Inferior parietal cortex (tissue), 1 donor: ENCODE measurements around the gene HEPHL1.
"Not testable (repeated sequence)": the region's sequence is repeated elsewhere in the genome, so short reads cannot be mapped to it uniquely, and the experiment has no call there.

Experiments
- DNase-seq: peaks from one replicate; pipeline ENCODE4 v3.0.0-alpha.2; 2016; ENCODE audit errors: extremely low spot score

HEPHL1 gene, protein sequence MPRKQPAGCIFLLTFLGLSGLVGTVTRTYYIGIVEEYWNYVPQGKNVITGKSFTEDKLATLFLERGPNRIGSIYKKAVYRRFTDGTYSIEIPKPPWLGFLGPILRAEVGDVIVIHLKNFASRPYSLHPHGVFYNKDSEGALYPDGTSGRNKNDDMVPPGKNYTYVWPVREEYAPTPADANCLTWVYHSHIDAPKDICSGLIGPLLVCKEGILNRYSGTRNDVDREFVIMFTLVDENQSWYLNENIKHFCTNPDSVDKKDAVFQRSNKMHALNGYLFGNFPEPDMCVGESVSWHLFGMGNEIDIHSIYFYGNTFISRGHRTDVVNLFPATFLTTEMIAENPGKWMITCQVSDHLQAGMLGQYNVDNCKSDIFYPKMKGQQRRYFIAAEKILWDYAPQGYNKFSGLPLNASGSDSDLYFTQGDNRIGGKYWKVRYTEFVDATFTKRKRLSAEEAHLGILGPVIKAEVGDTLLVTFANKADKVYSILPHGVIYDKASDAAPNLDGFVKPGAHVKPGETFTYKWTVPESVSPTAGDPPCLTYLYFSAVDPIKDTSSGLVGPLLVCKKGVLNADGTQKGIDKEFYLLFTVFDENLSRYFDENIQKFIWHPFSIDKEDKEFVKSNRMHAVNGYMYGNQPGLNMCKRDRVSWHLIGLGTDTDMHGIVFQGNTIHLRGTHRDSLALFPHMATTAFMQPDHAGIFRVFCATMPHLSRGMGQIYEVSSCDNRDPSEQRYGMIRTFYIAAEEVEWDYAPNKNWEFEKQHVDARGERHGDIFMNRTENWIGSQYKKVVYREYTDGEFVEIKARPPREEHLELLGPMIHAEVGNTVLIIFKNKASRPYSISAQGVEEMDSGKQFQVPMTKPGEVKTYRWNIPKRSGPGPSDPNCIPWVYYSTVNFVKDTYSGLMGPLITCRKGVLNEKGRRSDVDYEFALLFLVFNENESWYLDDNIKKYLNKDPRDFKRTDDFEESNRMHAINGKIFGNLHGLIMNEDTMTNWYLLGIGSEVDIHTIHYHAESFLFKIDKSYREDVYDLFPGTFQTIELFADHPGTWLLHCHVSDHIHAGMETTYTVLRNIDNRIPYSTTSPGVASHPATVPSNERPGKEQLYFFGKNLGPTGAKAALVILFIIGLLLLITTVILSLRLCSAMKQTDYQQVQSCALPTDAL

DNA sequence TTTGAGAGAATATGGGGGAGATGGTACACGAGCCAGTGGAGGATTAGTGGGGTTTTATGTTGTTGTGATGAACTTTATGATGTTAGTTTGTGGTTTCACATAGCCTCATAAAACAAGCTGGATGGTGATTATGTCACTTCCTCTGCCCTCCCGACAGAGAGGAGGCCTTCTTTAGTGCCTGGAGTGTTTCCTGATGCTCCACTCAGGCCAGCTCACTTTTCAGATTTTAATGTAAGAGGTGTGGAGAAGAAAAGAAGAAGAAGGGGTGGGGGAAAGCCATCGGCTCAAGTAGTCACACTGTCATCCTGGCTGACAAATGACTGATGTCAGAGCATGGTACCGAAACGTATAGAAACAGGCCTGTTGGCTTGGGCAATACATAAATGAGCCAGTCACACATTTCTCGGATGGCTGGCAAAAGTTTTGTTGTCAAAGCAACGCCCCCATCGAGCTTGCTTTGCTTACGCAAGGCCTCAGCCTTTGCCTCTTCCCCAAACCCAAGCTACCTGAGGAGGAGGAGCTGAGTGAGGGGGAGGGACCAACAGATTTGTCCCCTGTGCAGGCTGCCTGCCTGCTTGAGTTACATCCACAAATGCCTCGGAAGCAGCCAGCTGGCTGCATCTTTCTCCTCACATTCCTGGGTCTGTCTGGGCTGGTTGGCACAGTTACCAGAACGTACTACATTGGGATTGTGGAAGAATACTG, at the start of gene HEPHL1:
Gene HEPHL1, plus strand, starts transcription at position 578 of the 705 bp plus-strand sequence. Its CDS starts 15 bp downstream, at position 593.
- no peak for DNase-seq

DNA sequence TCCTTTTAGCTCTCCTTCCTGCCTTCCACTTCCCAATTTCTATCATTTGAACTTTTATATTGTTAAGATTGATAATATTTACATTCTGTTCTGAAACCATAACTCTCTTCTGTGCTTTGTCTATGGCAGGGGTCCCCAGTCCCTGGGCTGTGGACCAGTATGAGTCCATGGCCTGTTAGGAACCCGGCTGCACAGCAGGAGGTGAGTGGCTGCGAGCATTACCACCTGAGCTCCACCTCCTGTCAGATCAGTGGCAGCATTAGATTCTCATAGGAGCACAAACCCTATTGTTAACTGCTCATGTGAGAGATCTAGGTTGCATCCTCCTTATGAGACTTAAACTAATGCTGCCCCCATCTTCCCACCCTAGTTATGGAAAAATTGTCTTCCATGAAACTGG, 48.4 kb upstream of the HEPHL1 start:
- no peak for DNase-seq

DNA sequence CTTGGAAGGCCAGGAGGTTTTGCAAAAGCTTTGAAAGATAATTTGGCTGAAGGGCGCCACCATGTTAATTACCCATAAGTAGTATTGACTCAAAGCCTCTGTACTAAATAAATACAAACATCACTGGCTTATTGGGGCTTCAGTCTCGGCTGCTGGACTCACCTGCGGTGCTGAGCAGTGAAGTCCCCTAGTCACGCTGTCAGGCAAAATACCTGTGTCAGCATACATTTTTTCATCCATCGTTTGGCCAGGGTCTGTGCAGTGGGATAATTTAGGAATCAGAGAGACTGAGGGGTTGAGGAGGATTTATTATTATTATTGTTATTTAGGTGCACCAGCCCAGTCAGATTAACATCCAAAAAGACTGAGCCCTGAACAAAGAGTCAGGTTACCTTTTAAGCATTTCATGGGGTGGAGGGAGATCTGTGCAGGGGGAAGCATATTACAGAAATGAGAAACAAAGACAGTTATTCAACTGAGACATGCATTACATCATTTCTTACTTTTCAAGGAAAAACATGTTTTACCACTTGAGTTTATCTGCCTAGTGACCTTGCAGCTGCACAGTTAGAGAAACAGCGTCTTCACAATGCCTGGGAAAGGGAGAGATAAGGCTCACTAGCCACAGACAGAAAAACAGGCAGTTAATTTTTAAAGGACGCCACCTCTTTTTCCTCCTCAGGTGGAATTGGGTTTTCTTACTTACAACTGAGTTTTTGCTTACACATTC, 47.7 kb upstream of the HEPHL1 start:
- DNase-seq = not testable (repeated sequence)

DNA sequence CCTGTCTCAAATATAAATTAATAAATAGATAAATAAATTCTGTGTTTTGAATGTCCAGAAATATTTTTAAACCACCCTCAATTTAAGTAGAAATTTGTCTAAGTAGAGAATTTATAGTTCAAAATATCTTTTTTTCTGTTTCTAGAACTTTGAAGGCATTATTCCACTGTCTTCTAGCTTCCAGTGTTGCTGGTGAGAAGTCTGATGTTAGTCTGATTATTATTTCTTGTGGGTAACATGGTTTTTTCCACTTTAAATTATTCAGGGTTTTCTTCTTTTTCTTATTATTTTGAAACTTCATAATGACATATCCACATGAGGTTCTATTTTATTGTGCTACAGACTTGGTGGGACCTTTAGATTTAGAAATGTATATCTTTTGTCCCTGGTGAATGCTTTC, 46.4 kb upstream of the HEPHL1 start:
- DNase-seq = no peak

DNA sequence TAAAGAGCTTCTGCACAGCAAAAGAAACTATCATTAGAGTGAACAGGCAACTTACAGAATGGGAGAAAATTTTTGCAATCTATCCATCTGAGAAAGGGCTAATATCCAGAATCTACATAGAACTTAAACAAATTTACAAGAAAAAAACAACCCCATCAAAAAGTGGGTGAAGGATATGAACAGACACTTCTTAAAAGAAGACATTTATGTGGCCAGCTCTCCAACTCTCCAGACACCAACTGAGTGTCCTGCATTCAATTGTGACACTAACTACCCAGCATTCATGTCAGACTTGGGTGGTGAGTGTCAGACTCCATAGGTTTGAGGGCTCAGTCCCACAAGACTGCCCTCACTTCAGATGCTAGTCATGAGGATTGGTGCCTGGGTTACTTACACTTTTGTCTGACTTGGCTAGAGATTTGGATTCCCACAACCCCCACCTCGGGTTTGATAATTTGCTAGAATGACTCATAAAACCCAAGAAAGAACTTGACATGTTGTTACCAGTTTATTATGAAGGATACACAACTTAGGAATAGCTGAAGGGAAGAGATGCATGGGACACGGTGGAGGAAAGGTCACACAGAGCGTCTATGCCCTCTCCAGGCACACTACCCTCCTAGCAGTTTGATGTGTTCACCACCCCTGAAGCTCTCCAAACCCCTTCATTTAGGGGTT, 44.4 kb upstream of the HEPHL1 start:
- not testable (repeated sequence) for DNase-seq

DNA sequence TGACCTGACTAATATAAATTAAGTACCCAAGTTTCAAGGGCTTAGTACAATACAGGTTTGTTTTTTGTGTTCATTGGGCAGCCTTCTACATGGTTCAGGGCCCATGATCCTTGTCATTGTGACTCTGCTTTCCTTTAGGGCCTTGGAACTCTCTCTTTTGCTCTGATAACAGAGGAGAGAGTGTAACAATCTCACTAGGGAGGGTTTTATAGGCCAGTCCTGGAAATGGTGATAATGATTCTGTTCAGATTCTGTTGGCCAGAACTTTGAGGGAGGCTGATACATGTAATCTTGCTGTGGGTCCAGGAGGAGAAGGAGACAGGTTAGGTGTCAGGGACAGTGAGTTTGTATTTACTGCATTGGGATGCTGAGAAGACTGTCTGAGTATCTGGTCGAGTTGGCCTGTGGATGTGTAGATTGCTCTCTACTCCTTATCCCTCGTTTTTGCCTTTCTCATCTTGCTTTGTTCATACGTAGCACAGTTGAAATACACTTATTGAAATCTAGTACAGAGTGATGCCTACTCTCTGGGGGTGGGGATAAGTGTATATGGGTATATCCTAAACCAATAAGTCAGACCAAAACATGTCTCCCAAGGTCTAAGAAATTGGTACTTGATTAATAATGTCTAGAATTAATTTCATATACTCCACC, 37.5 kb upstream of the HEPHL1 start:
- DNase-seq = no peak

DNA sequence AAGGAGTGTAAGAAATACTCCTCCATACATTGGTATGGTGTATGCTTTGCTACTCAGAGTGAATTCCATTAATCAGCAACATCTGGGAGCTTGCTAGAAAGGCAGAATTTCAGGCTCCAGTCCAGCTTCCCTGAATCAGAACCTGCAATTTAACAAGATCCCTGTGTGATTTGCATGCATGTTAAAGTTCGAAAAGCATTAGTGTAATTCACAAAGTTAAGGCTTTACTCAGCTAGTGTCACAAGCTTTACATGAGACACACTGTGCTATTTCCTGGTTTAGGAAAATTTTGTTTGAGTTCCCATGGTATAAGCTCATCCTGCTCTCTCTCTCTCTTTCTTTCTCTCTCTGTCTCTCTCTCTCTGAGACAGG, 37.0 kb upstream of the HEPHL1 start:
- DNase-seq = no peak

DNA sequence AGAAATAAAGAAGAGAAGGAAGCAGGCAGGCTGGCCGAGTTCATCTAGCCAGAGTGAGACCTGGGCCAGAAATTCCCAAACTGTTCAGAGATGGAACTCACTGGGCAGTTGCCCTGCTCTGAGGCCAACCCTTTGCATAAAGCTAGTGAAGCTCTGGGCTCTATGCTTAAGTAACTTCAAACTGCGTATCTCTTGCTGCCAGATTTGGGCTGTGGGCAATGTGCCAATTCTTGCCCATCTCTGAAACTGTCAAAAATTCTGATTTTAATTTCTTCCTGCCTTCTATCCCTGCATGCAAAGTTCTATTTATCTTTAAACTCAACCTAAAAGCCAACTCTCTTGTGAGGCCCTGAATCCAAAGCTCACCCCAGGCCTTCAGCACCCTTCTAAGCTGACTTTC, 36.2 kb upstream of the HEPHL1 start:
- no peak for DNase-seq

DNA sequence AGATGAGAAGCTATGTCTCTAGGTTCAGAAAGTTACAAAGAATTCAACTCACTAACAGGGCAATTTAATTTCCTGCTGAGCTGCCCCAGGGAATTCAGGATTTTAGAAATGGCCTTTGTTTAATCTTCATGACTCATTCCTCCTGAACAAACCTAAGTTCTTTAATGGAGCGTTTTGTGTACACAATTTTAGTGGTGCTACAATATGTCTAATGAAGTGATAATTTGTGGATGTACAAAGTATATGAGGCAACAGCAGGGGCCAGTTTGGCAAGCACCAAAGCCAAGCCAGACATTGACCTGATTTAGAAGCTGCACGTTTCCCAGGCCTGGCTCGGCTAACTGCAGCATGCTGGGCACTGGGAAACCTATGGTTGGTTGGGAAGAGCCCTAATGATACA, 34.4 kb upstream of the HEPHL1 start:
- DNase-seq = no peak

DNA sequence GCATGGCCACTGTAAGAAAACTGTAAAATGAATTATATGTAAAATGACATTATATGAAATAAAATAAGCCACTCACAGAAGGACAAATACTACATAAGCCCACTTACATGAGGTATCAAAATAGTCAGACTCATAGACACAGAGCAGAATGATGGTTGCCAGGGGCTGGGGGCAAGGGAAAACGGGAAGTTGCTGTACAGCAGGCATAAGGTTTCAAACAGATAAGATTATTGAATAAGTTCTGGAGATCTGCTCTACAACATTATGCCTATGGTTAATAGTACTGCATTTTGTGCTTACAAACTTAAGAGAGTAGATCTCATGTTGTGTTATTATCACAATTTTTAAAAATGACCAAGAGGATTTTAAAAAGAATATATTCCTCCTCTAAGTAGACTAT, 32.7 kb upstream of the HEPHL1 start:
- DNase-seq = no peak

DNA sequence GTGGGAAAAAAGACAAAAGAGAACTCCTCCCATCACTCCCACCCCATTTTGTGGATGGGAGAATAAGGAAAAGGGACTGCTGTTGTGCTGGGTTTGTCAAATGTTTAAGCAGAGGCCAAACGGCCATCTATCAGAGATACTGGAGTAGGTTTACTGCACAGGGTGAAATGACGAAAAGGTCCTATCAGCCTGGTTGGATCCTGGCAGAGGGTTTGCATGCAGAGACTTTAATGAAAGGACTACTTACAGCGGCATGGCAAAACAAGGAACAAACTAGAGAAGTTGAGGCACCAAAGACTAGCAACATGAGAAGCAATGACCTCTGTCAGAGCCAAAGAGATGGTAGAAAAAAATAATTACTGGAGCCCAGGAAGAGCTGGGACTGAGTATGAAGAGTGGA, 32.2 kb upstream of the HEPHL1 start:
- DNase-seq = no peak

DNA sequence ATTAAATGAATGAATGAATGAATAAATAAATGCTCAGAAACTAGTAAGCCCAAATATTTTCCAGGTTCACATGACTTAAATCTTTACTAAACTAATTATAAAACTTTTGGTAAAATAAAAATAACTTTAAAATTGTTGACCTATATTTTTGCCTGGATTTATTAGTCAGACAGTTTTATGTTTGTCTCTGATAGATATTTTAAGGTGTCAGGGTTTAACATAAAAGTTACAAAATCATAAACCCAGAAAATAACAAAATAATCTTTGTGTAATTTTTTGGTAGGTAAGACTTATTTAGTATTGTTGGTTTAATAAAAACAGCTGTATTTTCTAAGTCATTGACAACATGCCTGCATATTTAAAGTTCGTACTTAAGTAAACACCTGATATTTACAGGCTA, 27.4 kb upstream of the HEPHL1 start:
- no peak for DNase-seq

DNA sequence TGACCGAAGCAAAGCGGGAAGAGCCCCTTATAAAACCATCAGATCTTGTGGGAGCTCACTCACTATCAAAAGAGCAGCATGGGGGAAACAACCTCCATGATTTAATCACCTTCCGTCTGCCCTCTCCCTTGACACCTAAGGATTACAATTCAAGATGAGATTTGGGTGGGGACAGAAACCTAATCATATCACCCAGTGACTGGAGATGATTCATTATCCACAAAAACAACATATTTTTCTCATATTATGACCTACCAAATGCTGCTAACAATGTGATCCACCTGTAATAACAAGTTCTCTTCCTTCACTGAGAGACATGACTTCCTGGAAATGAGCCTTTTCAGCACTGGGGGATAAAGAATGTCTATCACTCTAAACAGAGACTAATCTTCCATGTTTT, 23.4 kb upstream of the HEPHL1 start:
- no peak for DNase-seq

DNA sequence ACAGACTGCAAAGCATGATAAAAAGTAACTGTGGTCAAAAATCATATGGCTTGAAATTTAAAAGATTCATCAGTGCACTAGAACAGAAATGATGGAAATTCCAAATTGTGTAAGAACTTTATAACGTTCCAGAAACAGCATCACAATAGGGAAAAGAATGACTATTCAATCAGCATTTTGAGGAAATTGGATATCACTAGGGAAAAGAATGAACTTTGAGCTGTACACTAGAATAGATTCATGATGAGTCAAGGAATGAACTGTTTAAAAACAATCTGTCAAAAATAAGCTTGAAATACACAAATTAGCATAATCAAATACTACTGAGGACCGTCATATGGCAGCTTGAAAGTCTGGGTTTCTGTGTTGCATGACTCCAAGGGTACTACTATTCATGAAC, 20.5 kb upstream of the HEPHL1 start:
- no peak for DNase-seq

DNA sequence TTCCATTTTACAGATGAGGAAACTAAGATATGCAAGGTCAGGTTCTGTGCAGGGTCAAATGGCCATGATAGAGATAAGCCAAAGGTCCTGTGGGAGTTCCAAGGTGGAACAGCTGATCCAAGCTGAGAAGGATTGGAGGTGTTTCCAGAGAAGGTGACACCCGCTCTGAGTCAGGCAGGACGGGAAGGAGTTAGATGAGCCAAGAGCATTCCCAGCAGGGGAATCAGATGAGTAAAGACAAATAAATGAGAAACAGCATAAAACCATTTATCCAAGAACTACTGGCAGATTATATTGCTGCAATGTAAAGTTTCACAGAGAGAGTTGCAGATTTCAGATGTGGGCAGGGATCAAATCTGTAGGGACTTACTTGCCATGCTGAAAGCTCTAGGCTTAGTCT, 18.9 kb upstream of the HEPHL1 start:
- DNase-seq = no peak

DNA sequence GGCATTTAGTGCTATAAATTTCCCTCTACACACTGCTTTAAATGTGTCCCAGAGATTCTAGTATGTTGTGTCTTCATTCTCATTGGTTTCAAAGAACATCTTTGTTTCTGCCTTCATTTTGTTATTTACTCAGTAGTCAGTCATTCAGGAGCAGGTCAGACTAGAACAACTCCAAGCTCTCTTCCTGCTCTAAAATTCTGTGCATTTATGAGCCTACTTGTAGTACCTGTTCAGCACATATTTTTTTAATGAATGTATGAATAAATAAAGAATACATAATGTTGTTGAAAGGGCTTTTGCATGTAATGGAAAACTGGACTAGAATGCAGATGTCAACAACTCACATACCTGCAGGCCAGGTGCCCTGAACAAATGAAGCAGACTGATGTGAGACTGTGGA, 13.7 kb upstream of the HEPHL1 start:
- no peak for DNase-seq

DNA sequence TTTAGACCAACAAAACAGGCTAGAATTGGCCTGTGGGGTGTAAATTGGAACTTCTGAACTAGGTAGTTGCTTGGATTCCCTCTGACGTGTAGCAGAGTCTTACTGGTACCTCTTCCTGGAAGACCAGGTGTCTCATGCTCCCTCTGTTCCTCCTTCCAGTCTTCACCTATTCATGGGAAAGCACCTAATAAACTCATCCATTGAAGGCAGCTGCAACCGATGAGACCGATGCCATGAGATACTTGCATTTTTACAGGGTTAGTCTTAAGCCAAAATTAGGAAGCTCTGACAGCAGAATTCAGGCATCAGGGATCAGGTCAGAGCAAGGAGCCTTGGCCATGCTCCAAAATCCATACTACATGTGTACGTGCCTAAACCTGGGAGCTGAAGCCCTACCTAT, 13.2 kb upstream of the HEPHL1 start:
- DNase-seq = no peak

DNA sequence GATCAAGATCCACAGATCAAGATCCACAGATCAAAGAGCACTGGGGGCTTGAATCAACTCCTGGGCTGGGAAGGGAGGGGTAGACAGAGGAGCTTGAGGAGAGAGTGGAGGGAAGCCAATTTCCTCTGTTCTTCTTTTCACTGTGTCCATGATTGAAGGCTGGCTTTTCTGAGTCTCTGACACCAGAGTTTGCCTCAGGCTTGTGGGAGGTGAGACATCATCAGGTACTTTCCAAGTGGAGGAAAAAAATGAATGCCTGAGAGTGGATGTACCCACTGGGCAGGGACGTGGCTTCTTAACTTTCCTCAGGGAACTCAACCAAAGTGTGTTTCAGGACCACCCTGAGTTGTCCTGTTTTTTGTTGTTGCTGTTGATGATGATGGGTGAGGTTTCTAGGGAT, 11.0 kb upstream of the HEPHL1 start:
- no peak for DNase-seq

DNA sequence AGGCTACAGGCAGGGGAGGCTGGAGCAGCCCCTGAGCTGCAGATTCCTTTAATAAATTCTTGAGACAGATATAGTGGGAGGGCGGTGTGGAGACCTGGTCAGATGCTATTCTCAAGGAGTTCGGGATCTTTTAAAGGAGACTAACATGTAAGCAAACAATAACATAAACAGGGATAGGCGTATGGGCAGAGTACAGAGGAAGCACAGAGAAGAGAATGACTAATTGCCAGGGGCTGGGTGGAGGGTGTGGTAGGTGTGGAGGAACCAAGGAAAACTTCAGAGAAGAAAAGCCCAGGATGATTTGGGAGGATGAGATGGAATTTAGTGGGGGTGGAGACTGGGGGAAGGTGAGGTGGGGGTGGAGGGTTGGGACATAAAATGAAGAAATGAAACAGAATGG, 9.7 kb upstream of the HEPHL1 start:
- no peak for DNase-seq

DNA sequence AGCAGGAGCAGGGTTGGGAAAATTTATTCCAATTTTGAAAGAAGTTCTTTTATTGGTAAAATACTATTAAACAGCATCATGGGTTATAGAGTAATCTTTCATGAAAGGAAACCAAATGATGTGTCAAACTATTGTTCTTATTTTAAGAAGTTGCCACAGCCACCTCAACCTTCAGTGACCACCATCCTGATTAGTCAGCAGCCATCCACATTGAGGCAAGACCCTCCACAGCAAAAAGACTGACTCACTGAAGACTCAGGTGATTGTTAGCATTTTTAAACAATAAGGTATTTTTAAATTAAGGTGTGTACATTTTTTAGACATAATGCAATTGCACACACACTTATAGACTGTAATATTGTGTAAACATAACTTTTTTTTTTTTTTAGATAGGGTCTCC, 3.7 kb upstream of the HEPHL1 start:
- no peak for DNase-seq
